Nucleus accumbens (tissue), 56 donors: ENCODE data around the gene TMED8.
"Not testable (repeated sequence)": the region's sequence is repeated elsewhere in the genome, so short reads cannot be mapped to it uniquely, and the experiment has no call there.

ENCODE experiments used
- DNase-seq, 56 donors: peaks; one replicate each; lab custom pipeline; 2025; lab: John Stamatoyannopoulos, UW

The TMED8 gene

GRCh38 chr14:77369285-77369684 lies 7.6 kb downstream of the TMED8 start:
- DNase-seq: no peak

GRCh38 chr14:77364146-77364545 lies 12.7 kb downstream of the TMED8 start:
- DNase-seq: no peak

GRCh38 chr14:77359626-77360025 lies 17.3 kb downstream of the TMED8 start:
- no peak for DNase-seq

- DNase-seq: no peak
These were observed 20.0 kb downstream of the TMED8 start for GRCh38 chr14:77356899-77357298.

GRCh38 chr14:77355811-77356210 lies 21.1 kb downstream of the TMED8 start:
- DNase-seq: no peak

GRCh38 chr14:77353469-77354141 lies 23.3 kb downstream of the TMED8 start:
- DNase-seq: no peak

- no peak for DNase-seq
These were observed 29.1 kb downstream of the TMED8 start for GRCh38 chr14:77347751-77348150.

- no peak for DNase-seq
These were observed 30.4 kb downstream of the TMED8 start for GRCh38 chr14:77346495-77346894.

- DNase-seq: no peak
These were observed 32.4 kb downstream of the TMED8 start for GRCh38 chr14:77344377-77344996.

GRCh38 chr14:77343662-77344061 lies 33.2 kb downstream of the TMED8 start:
- no peak for DNase-seq

GRCh38 chr14:77342726-77343397 lies 34.0 kb downstream of the TMED8 start:
- DNase-seq: no peak

GRCh38 chr14:77340389-77340788 lies 36.5 kb downstream of the TMED8 start:
- no peak for DNase-seq

GRCh38 chr14:77339407-77339806 lies 37.5 kb downstream of the TMED8 start:
- no peak for DNase-seq

- no peak for DNase-seq
These were observed 38.6 kb downstream of the TMED8 start for GRCh38 chr14:77338302-77338701.

GRCh38 chr14:77337880-77338279 lies 39.0 kb downstream of the TMED8 start:
- DNase-seq: no peak

GRCh38 chr14:77337255-77337654 lies 39.6 kb downstream of the TMED8 start:
- not testable (repeated sequence) for DNase-seq

GRCh38 chr14:77335576-77335975 lies 41.3 kb downstream of the TMED8 start:
- no peak for DNase-seq

- no peak for DNase-seq
These were observed 47.0 kb downstream of the TMED8 start for GRCh38 chr14:77329872-77330271.

- DNase-seq: no peak
These were observed 49.8 kb downstream of the TMED8 start for GRCh38 chr14:77327111-77327510.

GRCh38 chr14:77325746-77326094 lies 51.2 kb downstream of the TMED8 start:
- no peak for DNase-seq

GRCh38 chr14:77324816-77325745 lies 51.8 kb downstream of the TMED8 start:
- DNase-seq: no peak
